ENCODE results near the gene TCEAL4. TPM values are rescaled to one million over a fixed set of nuclear protein-coding genes. Genes with fewer than 3 reads are reported as not detected.
A peak's percentile ranks its signal among the peaks of the same experiment; 100 is the strongest.

TCEAL4 gene
- total and polyA plus RNA-seq, 2 experiments from 2014 or later: 25.4 to 148 TPM

DNA sequence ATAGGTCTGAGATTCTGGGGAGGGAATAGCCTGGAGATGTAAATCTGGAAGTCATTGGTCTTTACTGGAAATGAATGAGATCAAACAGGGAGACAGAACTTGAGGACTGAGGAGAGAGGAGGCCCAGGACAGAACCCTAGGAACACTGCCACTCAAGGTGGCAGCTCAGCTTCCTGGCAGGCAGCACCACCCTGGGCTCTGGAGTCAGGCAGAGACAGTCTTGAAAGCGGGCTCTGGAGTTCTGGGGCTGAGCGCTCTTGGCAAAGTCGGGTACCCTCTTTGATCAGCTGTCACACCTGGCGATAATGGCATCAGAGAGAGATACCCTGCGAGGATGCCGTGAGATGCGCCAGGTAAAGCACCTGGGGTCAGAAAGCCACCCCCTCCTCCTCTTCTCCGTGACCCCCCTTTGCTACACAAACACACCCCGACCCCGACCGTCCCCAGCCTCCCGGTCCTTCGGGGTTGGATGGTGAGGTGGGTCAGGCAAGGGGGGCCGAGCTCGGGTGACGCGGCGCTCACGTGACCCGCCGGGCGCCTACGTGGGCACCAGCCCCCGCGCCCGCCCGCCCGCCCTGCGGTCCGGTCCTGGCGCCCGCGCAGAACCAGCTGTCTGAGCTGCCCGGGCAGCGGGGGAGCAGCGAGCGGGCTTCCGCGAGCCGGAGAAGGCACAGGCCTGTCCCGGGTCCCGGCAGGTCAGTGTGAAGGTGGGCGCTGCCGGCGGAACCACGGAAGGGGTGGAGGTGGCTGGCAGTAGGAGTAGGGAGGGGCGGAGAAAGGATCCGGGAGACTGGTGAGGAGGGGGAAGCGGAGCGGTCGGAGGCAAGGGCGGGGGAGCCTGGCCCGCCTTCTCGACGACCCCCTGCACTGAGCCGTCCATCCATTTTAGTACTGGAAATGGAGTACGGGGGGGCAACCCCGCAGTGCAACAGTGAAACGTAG, 22.3 kb downstream of the TCEAL4 start, which contains the start of gene TCEAL3:
Gene TCEAL3 (plus strand): TSS at position 600 of the 942 bp plus-strand sequence. CDS start 1,102 bp downstream, outside the sequence.
- ATAC-seq (peak; percentile 85), DNase-seq (ENCODE audit: low spot score) (peak; percentile 62)
- H3K79me2 ChIP-seq (replicated peaks; ENCODE audit: insufficient read depth): no peaks in the 10 kb centered on the region
- no peaks in the 10 kb centered on the region for H3K36me3 ChIP-seq (ENCODE audit: insufficient read depth)
- no peaks in the 10 kb centered on the region for H4K20me1 ChIP-seq (replicated peaks; ENCODE audit: insufficient read depth)
- 0 out of 2 replicates have a peak, but pooled peaks cover 2% of the 10 kb centered on the region for H3K4me1 ChIP-seq (ENCODE audit: insufficient read depth)
- Mint-ChIP-seq H3K4me1 (peaks cover 13% of the 10 kb centered on the region), H3K27ac (peak within 1 kb of the TSS; percentile 80), H3K4me3 (peak within 1 kb of the TSS; percentile 86), H3K36me3 (ENCODE audit: low read depth) (peaks cover 6% of the 10 kb centered on the region; the same call in 1 of the 3 replicates), H3K9me3 (no peaks in the 10 kb centered on the region; the same call in 2 of the 3 replicates), H3K27me3 (ENCODE audit: insufficient read depth, low read depth, poor library complexity) (peaks cover 6% of the 10 kb centered on the region)
- H3K4me3 ChIP-seq: peak within 1 kb of the TSS; percentile 71
- H3K9me2 ChIP-seq (ENCODE audit: insufficient read depth): no peaks in the 10 kb centered on the region
- no peaks in the 10 kb centered on the region for H3F3A ChIP-seq (replicated peaks; ENCODE audit: low read depth)
- TF ChIP-seq, protein P1, sequence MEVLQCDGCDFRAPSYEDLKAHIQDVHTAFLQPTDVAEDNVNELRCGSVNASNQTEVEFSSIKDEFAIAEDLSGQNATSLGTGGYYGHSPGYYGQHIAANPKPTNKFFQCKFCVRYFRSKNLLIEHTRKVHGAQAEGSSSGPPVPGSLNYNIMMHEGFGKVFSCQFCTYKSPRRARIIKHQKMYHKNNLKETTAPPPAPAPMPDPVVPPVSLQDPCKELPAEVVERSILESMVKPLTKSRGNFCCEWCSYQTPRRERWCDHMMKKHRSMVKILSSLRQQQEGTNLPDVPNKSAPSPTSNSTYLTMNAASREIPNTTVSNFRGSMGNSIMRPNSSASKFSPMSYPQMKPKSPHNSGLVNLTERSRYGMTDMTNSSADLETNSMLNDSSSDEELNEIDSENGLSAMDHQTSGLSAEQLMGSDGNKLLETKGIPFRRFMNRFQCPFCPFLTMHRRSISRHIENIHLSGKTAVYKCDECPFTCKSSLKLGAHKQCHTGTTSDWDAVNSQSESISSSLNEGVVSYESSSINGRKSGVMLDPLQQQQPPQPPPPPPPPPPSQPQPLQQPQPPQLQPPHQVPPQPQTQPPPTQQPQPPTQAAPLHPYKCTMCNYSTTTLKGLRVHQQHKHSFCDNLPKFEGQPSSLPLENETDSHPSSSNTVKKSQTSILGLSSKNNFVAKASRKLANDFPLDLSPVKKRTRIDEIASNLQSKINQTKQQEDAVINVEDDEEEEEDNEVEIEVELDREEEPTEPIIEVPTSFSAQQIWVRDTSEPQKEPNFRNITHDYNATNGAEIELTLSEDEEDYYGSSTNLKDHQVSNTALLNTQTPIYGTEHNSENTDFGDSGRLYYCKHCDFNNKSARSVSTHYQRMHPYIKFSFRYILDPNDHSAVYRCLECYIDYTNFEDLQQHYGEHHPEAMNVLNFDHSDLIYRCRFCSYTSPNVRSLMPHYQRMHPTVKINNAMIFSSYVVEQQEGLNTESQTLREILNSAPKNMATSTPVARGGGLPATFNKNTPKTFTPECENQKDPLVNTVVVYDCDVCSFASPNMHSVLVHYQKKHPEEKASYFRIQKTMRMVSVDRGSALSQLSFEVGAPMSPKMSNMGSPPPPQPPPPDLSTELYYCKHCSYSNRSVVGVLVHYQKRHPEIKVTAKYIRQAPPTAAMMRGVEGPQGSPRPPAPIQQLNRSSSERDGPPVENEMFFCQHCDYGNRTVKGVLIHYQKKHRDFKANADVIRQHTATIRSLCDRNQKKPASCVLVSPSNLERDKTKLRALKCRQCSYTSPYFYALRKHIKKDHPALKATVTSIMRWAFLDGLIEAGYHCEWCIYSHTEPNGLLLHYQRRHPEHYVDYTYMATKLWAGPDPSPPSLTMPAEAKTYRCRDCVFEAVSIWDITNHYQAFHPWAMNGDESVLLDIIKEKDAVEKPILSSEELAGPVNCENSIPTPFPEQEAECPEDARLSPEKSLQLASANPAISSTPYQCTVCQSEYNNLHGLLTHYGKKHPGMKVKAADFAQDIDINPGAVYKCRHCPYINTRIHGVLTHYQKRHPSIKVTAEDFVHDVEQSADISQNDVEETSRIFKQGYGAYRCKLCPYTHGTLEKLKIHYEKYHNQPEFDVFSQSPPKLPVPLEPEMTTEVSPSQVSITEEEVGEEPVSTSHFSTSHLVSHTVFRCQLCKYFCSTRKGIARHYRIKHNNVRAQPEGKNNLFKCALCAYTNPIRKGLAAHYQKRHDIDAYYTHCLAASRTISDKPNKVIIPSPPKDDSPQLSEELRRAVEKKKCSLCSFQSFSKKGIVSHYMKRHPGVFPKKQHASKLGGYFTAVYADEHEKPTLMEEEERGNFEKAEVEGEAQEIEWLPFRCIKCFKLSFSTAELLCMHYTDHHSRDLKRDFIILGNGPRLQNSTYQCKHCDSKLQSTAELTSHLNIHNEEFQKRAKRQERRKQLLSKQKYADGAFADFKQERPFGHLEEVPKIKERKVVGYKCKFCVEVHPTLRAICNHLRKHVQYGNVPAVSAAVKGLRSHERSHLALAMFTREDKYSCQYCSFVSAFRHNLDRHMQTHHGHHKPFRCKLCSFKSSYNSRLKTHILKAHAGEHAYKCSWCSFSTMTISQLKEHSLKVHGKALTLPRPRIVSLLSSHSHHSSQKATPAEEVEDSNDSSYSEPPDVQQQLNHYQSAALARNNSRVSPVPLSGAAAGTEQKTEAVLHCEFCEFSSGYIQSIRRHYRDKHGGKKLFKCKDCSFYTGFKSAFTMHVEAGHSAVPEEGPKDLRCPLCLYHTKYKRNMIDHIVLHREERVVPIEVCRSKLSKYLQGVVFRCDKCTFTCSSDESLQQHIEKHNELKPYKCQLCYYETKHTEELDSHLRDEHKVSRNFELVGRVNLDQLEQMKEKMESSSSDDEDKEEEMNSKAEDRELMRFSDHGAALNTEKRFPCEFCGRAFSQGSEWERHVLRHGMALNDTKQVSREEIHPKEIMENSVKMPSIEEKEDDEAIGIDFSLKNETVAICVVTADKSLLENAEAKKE (CRISPR knock-in tag; IDR thresholded peaks at IDR 0.05): no peak
- TF ChIP-seq POLR2AphosphoS5 (IDR thresholded peaks at IDR 0.05; ENCODE audit: low read depth) (no peak), CREB1 (CRISPR knock-in tag; IDR thresholded peaks at IDR 0.05; ENCODE audit: low read depth) (peak; percentile 76), ZNF331 (CRISPR knock-in tag; IDR thresholded peaks at IDR 0.05; ENCODE audit: low read depth) (no peak)
- H3K27ac ChIP-seq (ENCODE audit: low read depth): no peak within 1 kb of the TSS
- H3K4me2 ChIP-seq: peak within 1 kb of the TSS; percentile 77
- H2AFZ ChIP-seq: 0 out of 2 replicates have a peak within 1 kb of the TSS, but pooled peaks have one; percentile 63
- peaks cover 9% of the 10 kb centered on the region; the same call in 1 of the 2 replicates for H3K27me3 ChIP-seq (ENCODE audit: insufficient read depth)

Measured in GM23338 (cell line).